ENCODE measurements around the gene BMP4. TPM values are rescaled to one million over a fixed set of nuclear protein-coding genes. Genes with fewer than 3 reads are reported as not detected.

Gene BMP4
- total RNA-seq, 1 experiment from 2014 or later, result 12.2 TPM

- H3K79me1 ChIP-seq (ENCODE audit: insufficient read depth, low read depth, low read length, poor library complexity, severe bottlenecking), result no peaks in the 10 kb centered on the region
- no peak overlapping the region for H3K23ac ChIP-seq (ENCODE audit: insufficient read length, low read depth, low read length)
- TF ChIP-seq, protein P1, sequence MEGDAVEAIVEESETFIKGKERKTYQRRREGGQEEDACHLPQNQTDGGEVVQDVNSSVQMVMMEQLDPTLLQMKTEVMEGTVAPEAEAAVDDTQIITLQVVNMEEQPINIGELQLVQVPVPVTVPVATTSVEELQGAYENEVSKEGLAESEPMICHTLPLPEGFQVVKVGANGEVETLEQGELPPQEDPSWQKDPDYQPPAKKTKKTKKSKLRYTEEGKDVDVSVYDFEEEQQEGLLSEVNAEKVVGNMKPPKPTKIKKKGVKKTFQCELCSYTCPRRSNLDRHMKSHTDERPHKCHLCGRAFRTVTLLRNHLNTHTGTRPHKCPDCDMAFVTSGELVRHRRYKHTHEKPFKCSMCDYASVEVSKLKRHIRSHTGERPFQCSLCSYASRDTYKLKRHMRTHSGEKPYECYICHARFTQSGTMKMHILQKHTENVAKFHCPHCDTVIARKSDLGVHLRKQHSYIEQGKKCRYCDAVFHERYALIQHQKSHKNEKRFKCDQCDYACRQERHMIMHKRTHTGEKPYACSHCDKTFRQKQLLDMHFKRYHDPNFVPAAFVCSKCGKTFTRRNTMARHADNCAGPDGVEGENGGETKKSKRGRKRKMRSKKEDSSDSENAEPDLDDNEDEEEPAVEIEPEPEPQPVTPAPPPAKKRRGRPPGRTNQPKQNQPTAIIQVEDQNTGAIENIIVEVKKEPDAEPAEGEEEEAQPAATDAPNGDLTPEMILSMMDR (conservative IDR thresholded peaks at IDR 0.05), result no peak
- no peak overlapping the region for H3K56ac ChIP-seq (ENCODE audit: insufficient read length, low read depth, low read length)
- Mint-ChIP-seq H3K4me3 (peak overlapping the region; percentile 85 to 95), H3K4me1 (peaks cover 48 to 61% of the 10 kb centered on the region in 2 experiments), H3K27ac (no peak overlapping the region), H3K9me3 (no peaks in the 10 kb centered on the region; a peak in 1 of 5 replicates), H3K36me3 (ENCODE audit: insufficient read depth in 1 of 3, low read depth in 3 of 3) (peaks cover 6 to 35% (median 25%) of the 10 kb centered on the region in 3 experiments; a peak in 5 of 7 replicates), H3K27me3 (ENCODE audit: low read depth) (peaks cover 91% of the 10 kb centered on the region)
- peak; percentile 48 for DNase-seq
- no peak overlapping the region for H4K8ac ChIP-seq (replicated peaks; ENCODE audit: insufficient read length, low read depth, low read length)
- H2AK5ac ChIP-seq (ENCODE audit: insufficient read length, low read length), result no peak overlapping the region
- no peak overlapping the region for H3K27ac ChIP-seq (ENCODE audit: insufficient read length, low read depth, low read length)
- H3T11ph ChIP-seq (ENCODE audit: low read length), result no peak overlapping the region
- no peak overlapping the region for H2BK120ac ChIP-seq (ENCODE audit: low read depth, low read length, poor library complexity, severe bottlenecking)
- no peak overlapping the region for H2BK5ac ChIP-seq (ENCODE audit: insufficient read length, low read length)
- H3K9ac ChIP-seq (ENCODE audit: extremely low read depth, insufficient read length, low read length), result no peak overlapping the region
- no peaks in the 10 kb centered on the region for H4K20me1 ChIP-seq (ENCODE audit: control insufficient read depth, insufficient read depth, insufficient read length)
- peak overlapping the region; percentile 81 for H3K4me2 ChIP-seq (ENCODE audit: insufficient read depth, insufficient read length, low read length)
- peaks cover 10% of the 10 kb centered on the region; the same call in 1 of the 2 replicates for H3K4me1 ChIP-seq (ENCODE audit: insufficient read depth, low read length)
- no peak overlapping the region for H4K91ac ChIP-seq (ENCODE audit: insufficient read length, low read depth, low read length)
- peaks cover 53% of the 10 kb centered on the region for H3K23me2 ChIP-seq (ENCODE audit: insufficient read length, low read depth, low read length, poor library complexity, severe bottlenecking)
- no peak overlapping the region for H2AFZ ChIP-seq (ENCODE audit: low read length)
- no peak overlapping the region for H2BK15ac ChIP-seq (ENCODE audit: low read depth, low read length)
- H3K9me3 ChIP-seq (ENCODE audit: control insufficient read depth, low read depth, low read length), result no peaks in the 10 kb centered on the region
- H3K18ac ChIP-seq (ENCODE audit: insufficient read length, low read depth, low read length), result no peak overlapping the region
- H4K5ac ChIP-seq (ENCODE audit: insufficient read length, low read depth, low read length), result no peak overlapping the region
- H3K14ac ChIP-seq (ENCODE audit: insufficient read depth, low read length), result no peak overlapping the region; the same call in 1 of the 2 replicates
- no peak overlapping the region for H2BK20ac ChIP-seq (ENCODE audit: low read depth, low read length, poor library complexity, severe bottlenecking)
- H3K27me3 ChIP-seq (ENCODE audit: insufficient read depth, low read length), result peaks cover 46% of the 10 kb centered on the region; the same call in 1 of the 2 replicates
- no peak overlapping the region for H3K4ac ChIP-seq (ENCODE audit: low read depth, low read length)
- no CpG with 5 or more reads among the region's 32 CpGs for WGBS (ENCODE audit: extremely low coverage, insufficient read length, low lambda C conversion rate)
- no peaks in the 10 kb centered on the region for H3K79me2 ChIP-seq (ENCODE audit: insufficient read depth, low read length)
- H2BK12ac ChIP-seq (ENCODE audit: insufficient read length, low read depth, low read length), result no peak overlapping the region
These were observed 4.9 kb downstream of the BMP4 start for GRCh38 chr14:53951627-53952303.

Measured in H9 (cell line).